Retinal pigment epithelial cell (primary cell): Measurements from ENCODE around the gene ANLN.

Experiments
- DNase-seq: peaks from one replicate; pipeline ENCODE4 v3.0.0-alpha.2; 2010; ENCODE audit warnings: low read depth
- H3K4me3 ChIP-seq: 2 replicates; pipeline ENCODE4 v1.5.1; 2011; ENCODE audit warnings: mild to moderate bottlenecking, low read length, control low read depth, moderate library complexity
- CTCF ChIP-seq: conservative IDR thresholded peaks from 2 replicates; pipeline ENCODE4 v1.5.1; 2011; ENCODE audit warnings: low read depth, low read length, control low read depth, inconsistent platforms

ANLN gene

GRCh38 chr7:36439624-36440023, 50.0 kb downstream of the ANLN start:
- H3K4me3 ChIP-seq, result no peak overlapping the region
- no peak for DNase-seq
- no peak for TF ChIP-seq CTCF

GRCh38 chr7:36440880-36441279, 51.2 kb downstream of the ANLN start:
- DNase-seq, result no peak
- peak; percentile 50 for TF ChIP-seq CTCF

GRCh38 chr7:36441344-36442022, 51.8 kb downstream of the ANLN start:
- no peak for TF ChIP-seq CTCF
- DNase-seq, result no peak
- H3K4me3 ChIP-seq, result no peak overlapping the region

More at GRCh38 chr7:36440880-36441279, 51.2 kb downstream of the ANLN start:
- no peak overlapping the region for H3K4me3 ChIP-seq

GRCh38 chr7:36448781-36449379, 59.2 kb downstream of the ANLN start:
- no peak for DNase-seq
- no peak for TF ChIP-seq CTCF
- H3K4me3 ChIP-seq, result no peak overlapping the region

GRCh38 chr7:36449685-36450084, 60.0 kb downstream of the ANLN start:
- no peak for TF ChIP-seq CTCF
- no peak overlapping the region for H3K4me3 ChIP-seq
- no peak for DNase-seq

- no peak for TF ChIP-seq CTCF
- DNase-seq, result no peak
- no peak overlapping the region for H3K4me3 ChIP-seq
These were observed 64.1 kb downstream of the ANLN start for GRCh38 chr7:36453769-36454168.

- TF ChIP-seq CTCF, result no peak
- H3K4me3 ChIP-seq, result no peak overlapping the region
- no peak for DNase-seq
These were observed 66.0 kb downstream of the ANLN start for GRCh38 chr7:36455646-36456045.
